ENCODE measurements around the gene SNRNP200.

DNA sequence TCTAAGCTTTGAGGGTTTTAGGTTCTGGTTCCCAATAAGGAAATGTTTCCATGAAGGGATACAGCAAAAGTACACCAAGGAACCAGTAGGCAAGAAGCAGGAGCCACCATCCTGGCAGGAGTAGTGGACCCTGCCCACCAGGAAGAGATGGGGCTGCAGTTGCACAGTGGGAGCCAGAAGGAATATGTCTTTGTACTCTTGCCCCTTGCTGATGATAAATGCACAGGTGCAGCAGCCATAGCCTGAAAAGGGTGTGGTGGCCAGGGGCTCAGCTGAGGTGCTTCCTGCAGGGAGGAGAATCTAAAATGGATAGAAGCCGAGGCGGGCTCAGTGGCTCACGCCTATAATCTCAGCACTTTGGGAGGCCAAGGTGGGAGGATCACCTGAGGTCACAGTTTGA is 67.1 kb downstream of the SNRNP200 start:
- TF ChIP-seq CTCF (IDR thresholded peaks at IDR 0.05), result no peak
- TF ChIP-seq POLR2AphosphoS5 (IDR thresholded peaks at IDR 0.05), result no peak
- no peak for TF ChIP-seq POLR2A (IDR thresholded peaks at IDR 0.05)
